Sigmoid colon (tissue), 4 donors: ENCODE data around the gene CREB3.
A peak's percentile ranks its signal among the peaks of the same experiment; 100 is the strongest.

Source experiments
- CTCF ChIP-seq, 4 experiments: fragments of 450-650 bp in 3 of 4; fragments of 200-600 bp in 1 of 4; IDR thresholded peaks; one replicate each; pipeline ENCODE4 v1.5.1; 2016 to 2019; ENCODE audit warnings: antibody characterized with exemption in 4 of 4, mild to moderate bottlenecking in 3 of 4, moderate library complexity in 2 of 4
- EP300 ChIP-seq, 4 donors: sonication (generic); formaldehyde crosslinking; IDR thresholded peaks; one replicate each; pipeline ENCODE4 v1.6.1; 2017; ENCODE audit warnings: antibody characterized with exemption in 4 of 4
- POLR2A ChIP-seq, 2 donors: fragments of 450-650 bp; IDR thresholded peaks; one replicate each; pipeline ENCODE4 v1.6.1; 2016; ENCODE audit warnings: antibody characterized with exemption in 2 of 2, mild to moderate bottlenecking in 2 of 2, moderate library complexity in 2 of 2
- POLR2AphosphoS5 ChIP-seq, 4 donors: sonication (generic); formaldehyde crosslinking; IDR thresholded peaks; one replicate each; pipeline ENCODE4 v1.6.1; 2017; ENCODE audit warnings: antibody characterized with exemption in 4 of 4

GRCh38 chr9:35728041-35728971, 4.2 kb upstream of the CREB3 start:
- no peak for TF ChIP-seq CTCF (IDR thresholded peaks at IDR 0.05)
- peak; percentile 91 to 98 for TF ChIP-seq POLR2A (IDR thresholded peaks at IDR 0.05)
- peak; percentile 92 to 98 (median 96) for TF ChIP-seq POLR2AphosphoS5 (IDR thresholded peaks at IDR 0.05)
- peak in 2 of 4 donors; percentile 20 to 54 for TF ChIP-seq EP300 (IDR thresholded peaks at IDR 0.05)
